Mesodermal cell (in vitro differentiated cells): Measurements from ENCODE around the gene RNF183.

Source experiments
- H3K27ac ChIP-seq: 2 replicates; pipeline ENCODE4 v1.7.0; 2013; ENCODE audit warnings: mild to moderate bottlenecking, low read depth, low read length, moderate library complexity; ENCODE audit not compliant: severe bottlenecking
- H3K36me3 ChIP-seq: 2 replicates; pipeline ENCODE4 v1.7.1; 2013; ENCODE audit warnings: mild to moderate bottlenecking, low read length, moderate library complexity; ENCODE audit not compliant: control insufficient read depth, insufficient read depth
- H3K4me1 ChIP-seq: one replicate; pipeline ENCODE4 v1.7.1; 2013; ENCODE audit warnings: mild to moderate bottlenecking, low read length; ENCODE audit not compliant: insufficient read depth, control insufficient read depth, poor library complexity, severe bottlenecking
- H3K4me3 ChIP-seq: 2 replicates; pipeline ENCODE4 v1.7.0; 2013; ENCODE audit warnings: low read length, control low read depth, mild to moderate bottlenecking; ENCODE audit not compliant: insufficient read depth, poor library complexity, severe bottlenecking; ENCODE audit errors: extremely low read depth
- H3K9me3 ChIP-seq: 2 replicates; pipeline ENCODE4 v1.7.1; 2013; ENCODE audit warnings: mild to moderate bottlenecking, low read length, moderate library complexity; ENCODE audit not compliant: control insufficient read depth
- WGBS, 2 experiments: methylation state at CpG; one replicate each; pipeline ENCODE4 v1.1.5; 2013; ENCODE audit warnings: missing lambda C conversion rate in 2 of 2; ENCODE audit not compliant: insufficient coverage in 2 of 2; 5-methylcytosine and 5-hydroxymethylcytosine counted together

The RNF183 gene

GRCh38 chr9:113275157-113276131 lies 27.7 kb downstream of the RNF183 start, which contains the start of the genes CDC26 and PRPF4:
CDC26 (minus strand) TSS chr9:113275572; CDS start chr9:113272507, 3,065 bp downstream.
PRPF4 (plus strand) TSS chr9:113275658; CDS start chr9:113275744, 86 bp downstream.
- Histone ChIP-seq H3K9me3 (no peaks in the 10 kb centered on the region), H3K4me3 (peak within 1 kb of the TSS; percentile 82), H3K4me1 (peaks cover 7% of the 10 kb centered on the region), H3K27ac (peak within 1 kb of the TSS; percentile 87), H3K36me3 (peaks cover 67% of the 10 kb centered on the region)
- WGBS, 2 experiments: 0% methylated on average over 42 to 45 of the region's 63 CpGs

- H3K36me3 ChIP-seq: peaks cover 67% of the 10 kb centered on the region
Observed at GRCh38 chr9:113274474-113275156, 28.6 kb downstream of the RNF183 start.

GRCh38 chr9:113269871-113270270 lies 33.3 kb downstream of the RNF183 start:
- H3K27ac ChIP-seq: no peak overlapping the region
- no peaks in the 10 kb centered on the region for H3K9me3 ChIP-seq
- WGBS, 2 experiments: 83 to 86% methylated on average over 1 of the region's 2 CpGs
- peaks cover 73% of the 10 kb centered on the region for H3K36me3 ChIP-seq
- no peaks in the 10 kb centered on the region for H3K4me1 ChIP-seq
- no peak overlapping the region for H3K4me3 ChIP-seq

More at GRCh38 chr9:113274474-113275156, 28.6 kb downstream of the RNF183 start:
- no peaks in the 10 kb centered on the region for H3K9me3 ChIP-seq
- H3K4me1 ChIP-seq: peaks cover 7% of the 10 kb centered on the region
- WGBS, 2 experiments: 2% methylated on average over 8 to 11 of the region's 15 CpGs
- peak overlapping the region; percentile 87 for H3K27ac ChIP-seq
- peak overlapping the region; percentile 82 for H3K4me3 ChIP-seq

- H3K27ac ChIP-seq: no peak overlapping the region
- peaks cover 73% of the 10 kb centered on the region for H3K36me3 ChIP-seq
- H3K9me3 ChIP-seq: no peaks in the 10 kb centered on the region
- no peak overlapping the region for H3K4me3 ChIP-seq
- H3K4me1 ChIP-seq: no peaks in the 10 kb centered on the region
- 100% methylated on average over 1 of the region's 2 CpGs; no CpG with 5 or more reads in 1 of the 2 experiments for WGBS, 2 experiments
Observed at GRCh38 chr9:113269355-113269754, 33.8 kb downstream of the RNF183 start.

GRCh38 chr9:113267911-113268566 lies 35.1 kb downstream of the RNF183 start:
- no peaks in the 10 kb centered on the region for H3K4me1 ChIP-seq
- H3K9me3 ChIP-seq: no peaks in the 10 kb centered on the region
- H3K4me3 ChIP-seq: no peak overlapping the region
- no peak overlapping the region for H3K27ac ChIP-seq
- peaks cover 68% of the 10 kb centered on the region for H3K36me3 ChIP-seq
- 92% methylated on average over 1 to 4 of the region's 4 CpGs for WGBS, 2 experiments

- WGBS, 2 experiments: 90 to 94% methylated on average over 2 of the region's 3 CpGs
- Histone ChIP-seq H3K4me3 (no peak overlapping the region), H3K9me3 (no peaks in the 10 kb centered on the region), H3K27ac (no peak overlapping the region), H3K4me1 (no peaks in the 10 kb centered on the region), H3K36me3 (peaks cover 54% of the 10 kb centered on the region)
Observed at GRCh38 chr9:113266174-113266573, 37.0 kb downstream of the RNF183 start.

GRCh38 chr9:113261917-113262671 lies 41.1 kb downstream of the RNF183 start:
- no peaks in the 10 kb centered on the region for H3K4me1 ChIP-seq
- WGBS, 2 experiments: no CpG with 5 or more reads among the region's 1 CpG
- peaks cover 52% of the 10 kb centered on the region for H3K36me3 ChIP-seq
- no peak overlapping the region for H3K4me3 ChIP-seq
- no peaks in the 10 kb centered on the region for H3K9me3 ChIP-seq
- H3K27ac ChIP-seq: no peak overlapping the region

GRCh38 chr9:113258282-113258681 lies 44.9 kb downstream of the RNF183 start:
- Histone ChIP-seq H3K4me3 (no peak overlapping the region), H3K27ac (no peak overlapping the region), H3K4me1 (no peaks in the 10 kb centered on the region), H3K36me3 (peaks cover 47% of the 10 kb centered on the region), H3K9me3 (no peaks in the 10 kb centered on the region)
- no CpG with 5 or more reads among the region's 1 CpG for WGBS, 2 experiments

- 100% methylated on average over 1 to 2 of the region's 3 CpGs for WGBS, 2 experiments
Observed at GRCh38 chr9:113257863-113258262, 45.3 kb downstream of the RNF183 start.

GRCh38 chr9:113255438-113255837 lies 47.7 kb downstream of the RNF183 start:
- no peak overlapping the region for H3K27ac ChIP-seq
- H3K9me3 ChIP-seq: no peaks in the 10 kb centered on the region
- WGBS, 2 experiments: 92 to 100% methylated on average over 1 to 4 of the region's 6 CpGs
- no peak overlapping the region for H3K4me3 ChIP-seq
- peaks cover 35% of the 10 kb centered on the region for H3K36me3 ChIP-seq
- no peaks in the 10 kb centered on the region for H3K4me1 ChIP-seq

More at GRCh38 chr9:113257863-113258262, 45.3 kb downstream of the RNF183 start:
- Histone ChIP-seq H3K4me3 (no peak overlapping the region), H3K36me3 (peaks cover 47% of the 10 kb centered on the region), H3K27ac (no peak overlapping the region), H3K4me1 (no peaks in the 10 kb centered on the region), H3K9me3 (no peaks in the 10 kb centered on the region)
